ENCODE measurements around the gene GAPDH.
"Not testable (repeated sequence)": the region's sequence is repeated elsewhere in the genome, so short reads cannot be mapped to it uniquely, and the experiment has no call there.

GAPDH gene

DNA sequence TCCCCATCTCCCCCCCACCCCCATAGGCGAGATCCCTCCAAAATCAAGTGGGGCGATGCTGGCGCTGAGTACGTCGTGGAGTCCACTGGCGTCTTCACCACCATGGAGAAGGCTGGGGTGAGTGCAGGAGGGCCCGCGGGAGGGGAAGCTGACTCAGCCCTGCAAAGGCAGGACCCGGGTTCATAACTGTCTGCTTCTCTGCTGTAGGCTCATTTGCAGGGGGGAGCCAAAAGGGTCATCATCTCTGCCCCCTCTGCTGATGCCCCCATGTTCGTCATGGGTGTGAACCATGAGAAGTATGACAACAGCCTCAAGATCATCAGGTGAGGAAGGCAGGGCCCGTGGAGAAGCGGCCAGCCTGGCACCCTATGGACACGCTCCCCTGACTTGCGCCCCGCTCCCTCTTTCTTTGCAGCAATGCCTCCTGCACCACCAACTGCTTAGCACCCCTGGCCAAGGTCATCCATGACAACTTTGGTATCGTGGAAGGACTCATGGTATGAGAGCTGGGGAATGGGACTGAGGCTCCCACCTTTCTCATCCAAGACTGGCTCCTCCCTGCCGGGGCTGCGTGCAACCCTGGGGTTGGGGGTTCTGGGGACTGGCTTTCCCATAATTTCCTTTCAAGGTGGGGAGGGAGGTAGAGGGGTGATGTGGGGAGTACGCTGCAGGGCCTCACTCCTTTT is 2.7 kb downstream of the GAPDH start:
- 92 to 94% methylated on average over 13 to 16 of the region's 19 CpGs for WGBS, 2 experiments (ENCODE audit: insufficient coverage in 2 of 2)
- Histone ChIP-seq H3K4me1 (ENCODE audit: control insufficient read depth, insufficient read depth, low read length, poor library complexity, severe bottlenecking) (peaks cover 49% of the 10 kb centered on the region), H3K27ac (ENCODE audit: low read depth, low read length, severe bottlenecking) (no peak overlapping the region), H3K4me3 (ENCODE audit: extremely low read depth, insufficient read depth, low read length, poor library complexity, severe bottlenecking) (peak overlapping the region; percentile 96), H3K9me3 (ENCODE audit: control insufficient read depth, low read length) (no peaks in the 10 kb centered on the region), H3K36me3 (ENCODE audit: control insufficient read depth, insufficient read depth, low read length) (peaks cover 60% of the 10 kb centered on the region)

DNA sequence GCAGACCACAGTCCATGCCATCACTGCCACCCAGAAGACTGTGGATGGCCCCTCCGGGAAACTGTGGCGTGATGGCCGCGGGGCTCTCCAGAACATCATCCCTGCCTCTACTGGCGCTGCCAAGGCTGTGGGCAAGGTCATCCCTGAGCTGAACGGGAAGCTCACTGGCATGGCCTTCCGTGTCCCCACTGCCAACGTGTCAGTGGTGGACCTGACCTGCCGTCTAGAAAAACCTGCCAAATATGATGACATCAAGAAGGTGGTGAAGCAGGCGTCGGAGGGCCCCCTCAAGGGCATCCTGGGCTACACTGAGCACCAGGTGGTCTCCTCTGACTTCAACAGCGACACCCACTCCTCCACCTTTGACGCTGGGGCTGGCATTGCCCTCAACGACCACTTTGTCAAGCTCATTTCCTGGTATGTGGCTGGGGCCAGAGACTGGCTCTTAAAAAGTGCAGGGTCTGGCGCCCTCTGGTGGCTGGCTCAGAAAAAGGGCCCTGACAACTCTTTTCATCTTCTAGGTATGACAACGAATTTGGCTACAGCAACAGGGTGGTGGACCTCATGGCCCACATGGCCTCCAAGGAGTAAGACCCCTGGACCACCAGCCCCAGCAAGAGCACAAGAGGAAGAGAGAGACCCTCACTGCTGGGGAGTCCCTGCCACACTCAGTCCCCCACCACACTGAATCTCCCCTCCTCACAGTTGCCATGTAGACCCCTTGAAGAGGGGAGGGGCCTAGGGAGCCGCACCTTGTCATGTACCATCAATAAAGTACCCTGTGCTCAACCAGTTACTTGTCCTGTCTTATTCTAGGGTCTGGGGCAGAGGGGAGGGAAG is 3.5 kb downstream of the GAPDH start:
- 75 to 80% methylated on average over 7 to 13 of the region's 17 CpGs for WGBS, 2 experiments (ENCODE audit: insufficient coverage in 2 of 2)
- H3K9me3 ChIP-seq (ENCODE audit: control insufficient read depth, low read length); H3K4me3 ChIP-seq (ENCODE audit: extremely low read depth, insufficient read depth, low read length, poor library complexity, severe bottlenecking): not testable (repeated sequence)
- H3K27ac ChIP-seq (ENCODE audit: low read depth, low read length, severe bottlenecking) = peak overlapping the region; percentile 36
- peaks cover 45% of the 10 kb centered on the region for H3K4me1 ChIP-seq (ENCODE audit: control insufficient read depth, insufficient read depth, low read length, poor library complexity, severe bottlenecking)
- peaks cover 67% of the 10 kb centered on the region for H3K36me3 ChIP-seq (ENCODE audit: control insufficient read depth, insufficient read depth, low read length)

- H3K36me3 ChIP-seq (ENCODE audit: control insufficient read depth, insufficient read depth, low read length) = peaks cover 71% of the 10 kb centered on the region
- 81 to 86% methylated on average over 22 to 23 of the region's 24 CpGs for WGBS, 2 experiments (ENCODE audit: insufficient coverage in 2 of 2)
- H3K27ac ChIP-seq (ENCODE audit: low read depth, low read length, severe bottlenecking) = peak overlapping the region; percentile 36
- H3K4me1 ChIP-seq (ENCODE audit: control insufficient read depth, insufficient read depth, low read length, poor library complexity, severe bottlenecking) = peaks cover 40% of the 10 kb centered on the region
- H3K9me3 ChIP-seq (ENCODE audit: control insufficient read depth, low read length) = no peaks in the 10 kb centered on the region
- H3K4me3 ChIP-seq (ENCODE audit: extremely low read depth, insufficient read depth, low read length, poor library complexity, severe bottlenecking) = no peak overlapping the region
Observed at GRCh38 chr12:6538420-6539313, 4.3 kb downstream of the GAPDH start.

GRCh38 chr12:6539314-6539682 is 5.0 kb downstream of the GAPDH start:
- Histone ChIP-seq H3K36me3 (ENCODE audit: control insufficient read depth, insufficient read depth, low read length) (peaks cover 77% of the 10 kb centered on the region), H3K27ac (ENCODE audit: low read depth, low read length, severe bottlenecking) (peak overlapping the region; percentile 36), H3K9me3 (ENCODE audit: control insufficient read depth, low read length) (no peaks in the 10 kb centered on the region), H3K4me3 (ENCODE audit: extremely low read depth, insufficient read depth, low read length, poor library complexity, severe bottlenecking) (no peak overlapping the region), H3K4me1 (ENCODE audit: control insufficient read depth, insufficient read depth, low read length, poor library complexity, severe bottlenecking) (peaks cover 40% of the 10 kb centered on the region)
- 90 to 96% methylated on average over 3 to 4 of the region's 5 CpGs for WGBS, 2 experiments (ENCODE audit: insufficient coverage in 2 of 2)

DNA sequence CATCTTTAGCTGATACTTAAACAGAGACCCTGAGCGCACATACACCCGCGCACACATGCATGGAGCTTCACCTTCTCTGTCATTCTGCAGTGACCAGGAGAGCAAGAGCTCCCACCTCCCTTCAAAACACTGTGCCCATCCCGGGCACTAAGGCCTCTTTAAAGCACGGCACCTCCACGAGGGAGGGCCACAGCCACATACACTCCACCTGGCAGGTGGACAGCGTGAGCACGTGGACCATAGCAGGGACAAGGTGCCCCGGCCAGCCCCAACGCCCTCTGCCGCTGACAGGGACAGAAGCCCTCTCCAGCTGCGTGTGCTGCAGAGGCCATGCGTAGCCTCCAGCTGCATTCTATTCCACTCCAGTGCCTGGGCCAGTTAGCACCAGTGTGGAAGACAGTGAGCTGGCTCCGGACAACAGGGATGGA is 5.4 kb downstream of the GAPDH start:
- Histone ChIP-seq H3K4me3 (ENCODE audit: extremely low read depth, insufficient read depth, low read length, poor library complexity, severe bottlenecking) (no peak overlapping the region), H3K4me1 (ENCODE audit: control insufficient read depth, insufficient read depth, low read length, poor library complexity, severe bottlenecking) (peaks cover 40% of the 10 kb centered on the region), H3K27ac (ENCODE audit: low read depth, low read length, severe bottlenecking) (peak overlapping the region; percentile 36), H3K9me3 (ENCODE audit: control insufficient read depth, low read length) (no peaks in the 10 kb centered on the region), H3K36me3 (ENCODE audit: control insufficient read depth, insufficient read depth, low read length) (peaks cover 81% of the 10 kb centered on the region)
- 87 to 90% methylated on average over 12 to 14 of the region's 14 CpGs for WGBS, 2 experiments (ENCODE audit: insufficient coverage in 2 of 2)

GRCh38 chr12:6540181-6540877 is 6.0 kb downstream of the GAPDH start:
- H3K27ac ChIP-seq (ENCODE audit: low read depth, low read length, severe bottlenecking) = peak overlapping the region; percentile 77
- no peaks in the 10 kb centered on the region for H3K9me3 ChIP-seq (ENCODE audit: control insufficient read depth, low read length)
- no peak overlapping the region for H3K4me3 ChIP-seq (ENCODE audit: extremely low read depth, insufficient read depth, low read length, poor library complexity, severe bottlenecking)
- peaks cover 82% of the 10 kb centered on the region for H3K36me3 ChIP-seq (ENCODE audit: control insufficient read depth, insufficient read depth, low read length)
- WGBS, 2 experiments (ENCODE audit: insufficient coverage in 2 of 2) = 27 to 28% methylated on average over 30 to 31 of the region's 35 CpGs
- H3K4me1 ChIP-seq (ENCODE audit: control insufficient read depth, insufficient read depth, low read length, poor library complexity, severe bottlenecking) = peaks cover 40% of the 10 kb centered on the region

DNA sequence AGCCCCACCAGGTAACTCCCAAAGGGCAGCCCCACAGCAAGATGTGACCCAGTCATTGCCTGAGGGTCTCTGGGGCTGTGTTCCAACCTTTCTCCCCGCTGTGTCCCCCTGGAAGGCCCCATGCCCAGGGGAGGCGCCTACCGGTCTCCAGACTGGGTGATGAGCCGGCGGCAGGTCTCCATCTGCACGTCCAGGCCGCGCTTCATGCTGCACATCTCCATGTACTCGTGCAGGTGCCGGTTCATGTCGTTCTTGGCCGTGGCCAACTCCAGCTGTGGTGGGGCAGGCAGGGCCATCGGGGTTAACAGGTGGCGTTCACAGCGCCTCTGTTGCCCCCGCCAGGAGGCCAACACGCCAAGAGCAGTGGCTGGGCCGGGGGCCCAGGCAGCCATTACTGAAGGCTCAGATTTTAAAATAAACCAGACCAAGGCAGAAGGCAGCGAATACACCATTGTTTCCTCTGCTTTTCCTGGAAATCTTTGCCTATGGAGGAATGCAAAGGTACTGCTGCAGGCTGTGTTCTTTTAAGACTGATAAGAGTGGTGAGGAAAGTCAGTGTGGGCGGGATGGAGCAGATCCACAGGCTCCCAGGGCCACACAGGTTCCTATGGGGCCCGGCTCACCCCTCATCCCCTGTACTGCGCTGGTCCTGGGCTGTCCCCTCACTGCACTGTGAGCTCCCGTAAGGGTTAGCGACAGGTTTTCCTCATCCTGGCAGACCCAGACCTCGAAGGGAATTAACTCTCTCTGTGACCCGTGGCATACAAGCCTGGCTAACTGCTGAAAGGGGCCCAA is 7.3 kb downstream of the GAPDH start:
- Histone ChIP-seq H3K4me1 (ENCODE audit: control insufficient read depth, insufficient read depth, low read length, poor library complexity, severe bottlenecking) (peaks cover 39% of the 10 kb centered on the region), H3K27ac (ENCODE audit: low read depth, low read length, severe bottlenecking) (peak overlapping the region; percentile 77), H3K9me3 (ENCODE audit: control insufficient read depth, low read length) (no peaks in the 10 kb centered on the region), H3K4me3 (ENCODE audit: extremely low read depth, insufficient read depth, low read length, poor library complexity, severe bottlenecking) (no peak overlapping the region), H3K36me3 (ENCODE audit: control insufficient read depth, insufficient read depth, low read length) (peaks cover 82% of the 10 kb centered on the region)
- WGBS, 2 experiments (ENCODE audit: insufficient coverage in 2 of 2) = 95 to 96% methylated on average over 23 to 25 of the region's 26 CpGs

DNA sequence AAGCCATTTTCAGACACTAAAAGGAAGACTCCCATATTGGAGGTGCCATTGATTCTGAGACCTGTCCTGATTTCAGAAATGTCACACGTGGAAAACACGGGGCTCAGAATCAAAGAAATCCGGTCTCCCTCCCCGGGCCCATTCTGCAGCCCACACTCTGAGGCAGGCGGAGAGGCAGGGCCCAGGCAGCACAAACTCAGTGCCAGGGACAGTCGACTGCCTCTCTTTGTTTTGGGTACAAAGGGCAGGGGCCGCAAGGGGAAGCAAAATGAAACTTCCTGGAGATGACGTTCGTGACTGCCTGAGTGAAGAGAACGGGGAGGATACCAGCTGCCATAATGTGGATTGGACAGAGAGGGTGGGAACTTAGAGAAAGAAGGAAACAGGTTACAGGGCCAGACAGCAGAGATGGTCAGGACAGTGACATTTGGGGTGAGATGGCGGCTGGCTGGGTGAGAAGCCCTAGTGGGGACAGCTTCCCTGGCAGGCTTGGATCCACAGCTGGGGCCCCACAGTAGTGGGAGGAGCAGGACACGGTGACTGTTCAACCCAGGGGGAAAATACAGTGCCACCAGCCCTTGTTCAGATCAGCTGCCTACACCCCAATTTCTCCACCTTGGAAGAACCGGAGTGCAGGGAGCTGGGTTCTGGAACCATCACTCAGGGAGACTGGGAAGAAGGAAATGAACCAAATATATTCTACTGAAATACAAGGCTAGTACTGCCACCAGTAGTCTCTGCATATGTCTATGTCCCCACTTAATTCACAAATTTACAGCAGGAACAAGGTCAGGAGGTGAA is 8.1 kb downstream of the GAPDH start:
- Histone ChIP-seq H3K27ac (ENCODE audit: low read depth, low read length, severe bottlenecking) (no peak overlapping the region), H3K36me3 (ENCODE audit: control insufficient read depth, insufficient read depth, low read length) (peaks cover 80% of the 10 kb centered on the region), H3K4me3 (ENCODE audit: extremely low read depth, insufficient read depth, low read length, poor library complexity, severe bottlenecking) (no peak overlapping the region), H3K4me1 (ENCODE audit: control insufficient read depth, insufficient read depth, low read length, poor library complexity, severe bottlenecking) (peaks cover 31% of the 10 kb centered on the region), H3K9me3 (ENCODE audit: control insufficient read depth, low read length) (no peaks in the 10 kb centered on the region)
- 84 to 89% methylated on average over 11 to 13 of the region's 13 CpGs for WGBS, 2 experiments (ENCODE audit: insufficient coverage in 2 of 2)

DNA sequence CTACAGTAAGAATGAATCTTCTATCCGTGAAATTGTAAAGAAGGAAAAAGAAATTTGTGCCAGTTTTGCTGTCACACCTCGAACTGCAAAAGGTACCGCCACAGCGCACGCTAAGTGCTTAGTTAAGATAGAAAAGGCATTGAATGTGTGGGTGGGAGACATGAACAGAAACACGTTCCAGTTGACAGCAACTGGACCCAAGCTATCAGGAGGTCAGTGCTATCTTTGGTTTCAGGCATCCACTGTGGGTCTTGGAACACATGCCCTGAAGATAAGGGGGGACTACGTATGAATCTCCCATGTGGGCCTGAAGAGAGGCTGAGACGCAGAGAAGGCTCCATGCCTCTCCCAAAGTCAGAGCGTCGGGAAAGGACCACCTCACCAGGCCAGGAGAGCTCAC is 11.7 kb downstream of the GAPDH start:
- Histone ChIP-seq H3K27ac (ENCODE audit: low read depth, low read length, severe bottlenecking) (no peak overlapping the region), H3K9me3 (ENCODE audit: control insufficient read depth, low read length) (no peaks in the 10 kb centered on the region), H3K4me1 (ENCODE audit: control insufficient read depth, insufficient read depth, low read length, poor library complexity, severe bottlenecking) (peaks cover 42% of the 10 kb centered on the region), H3K4me3 (ENCODE audit: extremely low read depth, insufficient read depth, low read length, poor library complexity, severe bottlenecking) (no peak overlapping the region), H3K36me3 (ENCODE audit: control insufficient read depth, insufficient read depth, low read length) (peaks cover 87% of the 10 kb centered on the region)
- WGBS, 2 experiments (ENCODE audit: insufficient coverage in 2 of 2) = 93 to 97% methylated on average over 9 to 10 of the region's 10 CpGs

Data from mesodermal cell (in vitro differentiated cells).